ENCODE data around the gene RASL12.
"Not testable (repeated sequence)": the region's sequence is repeated elsewhere in the genome, so short reads cannot be mapped to it uniquely, and the experiment has no call there.

RASL12 gene

DNA sequence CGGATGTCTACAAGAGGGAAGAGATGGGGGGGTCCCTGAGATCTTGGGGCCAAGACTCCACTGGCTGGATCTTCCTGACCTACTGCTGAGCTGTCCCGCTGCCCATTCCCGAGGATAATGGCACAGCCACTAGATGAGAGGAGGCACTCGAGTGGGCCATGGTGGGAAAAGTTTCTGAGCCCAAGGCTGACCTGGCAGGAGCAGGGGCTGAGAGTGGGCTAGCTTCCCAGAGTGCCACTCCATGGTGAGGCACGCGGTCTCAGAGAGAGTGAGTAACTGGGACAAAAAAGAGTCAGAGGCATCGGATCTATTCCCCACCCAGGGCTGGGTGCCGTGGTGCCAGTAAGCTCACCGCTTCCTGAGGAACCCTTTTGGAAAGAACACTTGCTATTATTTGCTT, 11.7 kb downstream of the RASL12 start:
- DNase-seq (ENCODE audit: low read depth in 3 of 3) = no peak

DNA sequence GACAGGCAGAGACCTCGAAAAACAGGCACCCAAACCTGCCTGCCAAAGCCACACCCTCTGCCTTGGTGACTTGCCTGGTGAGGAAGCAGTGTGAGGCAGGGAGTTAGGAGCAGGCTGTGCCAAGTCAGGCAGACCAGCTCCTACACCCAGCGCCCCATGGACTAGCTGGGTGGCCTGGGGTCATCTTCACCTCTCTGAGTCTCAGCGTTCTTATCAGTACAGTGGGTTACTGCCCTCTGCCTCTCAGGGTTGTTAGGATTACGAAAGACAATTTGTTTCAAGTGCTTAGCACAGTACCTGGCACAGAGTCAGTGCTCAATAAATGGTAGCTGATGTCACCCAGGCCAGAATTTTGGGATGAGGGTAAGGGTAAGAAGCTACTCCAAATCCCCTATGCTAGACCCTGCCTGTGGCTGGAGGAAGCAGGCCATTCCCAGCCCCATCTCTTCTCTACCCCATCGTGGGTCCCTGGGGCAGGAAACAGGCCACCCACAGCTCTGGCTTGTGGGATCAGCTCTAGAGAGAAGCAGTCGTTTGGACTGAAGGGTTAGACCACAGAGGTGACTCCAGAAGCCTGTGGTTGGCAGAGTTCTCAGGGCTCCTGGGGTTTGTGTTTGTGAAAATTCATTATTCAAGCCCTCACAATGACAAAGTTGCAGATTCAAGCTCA, 12.5 kb downstream of the RASL12 start:
- no peak for DNase-seq (ENCODE audit: low read depth in 3 of 3)

DNA sequence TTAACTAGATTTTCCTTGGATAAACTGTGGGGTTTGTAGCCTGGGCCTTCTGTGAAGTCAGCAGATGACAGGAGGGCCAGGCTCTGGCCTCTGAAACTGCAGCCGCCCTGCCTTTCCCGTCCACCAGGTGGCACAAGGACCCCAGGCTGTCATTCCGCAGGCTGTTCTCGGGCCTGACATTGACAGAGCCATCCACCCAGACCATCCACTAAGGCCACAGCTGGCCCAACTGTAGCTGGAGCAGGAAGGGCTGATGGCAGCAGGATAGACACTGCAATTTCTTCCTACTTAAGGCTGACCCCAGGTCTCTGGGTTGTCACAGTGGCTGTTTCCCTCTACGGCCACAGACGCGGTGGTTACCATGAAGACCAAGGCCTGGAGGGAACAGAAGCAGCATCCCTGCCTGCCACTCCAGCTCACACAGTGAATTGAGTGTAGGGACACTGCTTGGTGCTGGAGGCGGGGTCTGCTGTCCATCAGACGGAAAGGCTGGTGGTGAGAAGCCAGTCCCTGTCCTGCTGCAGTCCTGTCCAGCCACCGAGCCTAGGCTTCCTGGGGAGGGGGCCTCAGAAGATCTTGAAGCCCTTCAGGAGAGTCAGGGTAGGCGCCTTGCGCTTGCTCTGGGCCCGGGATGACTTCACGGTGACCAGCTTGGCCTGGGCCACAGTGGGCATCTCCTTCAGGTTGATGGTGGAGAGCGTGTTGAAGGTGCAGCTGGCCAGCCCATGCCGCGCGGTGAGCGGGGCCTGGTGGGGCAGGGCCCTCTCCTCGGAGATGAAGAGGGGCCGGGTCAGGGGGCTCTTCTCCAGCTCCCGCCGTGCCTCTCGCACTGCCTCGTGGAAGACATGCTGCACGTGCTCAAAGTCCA, 13.2 kb downstream of the RASL12 start:
- DNase-seq (ENCODE audit: low read depth in 3 of 3) = peak in 2 of 3 experiments; percentile 13 to 28

DNA sequence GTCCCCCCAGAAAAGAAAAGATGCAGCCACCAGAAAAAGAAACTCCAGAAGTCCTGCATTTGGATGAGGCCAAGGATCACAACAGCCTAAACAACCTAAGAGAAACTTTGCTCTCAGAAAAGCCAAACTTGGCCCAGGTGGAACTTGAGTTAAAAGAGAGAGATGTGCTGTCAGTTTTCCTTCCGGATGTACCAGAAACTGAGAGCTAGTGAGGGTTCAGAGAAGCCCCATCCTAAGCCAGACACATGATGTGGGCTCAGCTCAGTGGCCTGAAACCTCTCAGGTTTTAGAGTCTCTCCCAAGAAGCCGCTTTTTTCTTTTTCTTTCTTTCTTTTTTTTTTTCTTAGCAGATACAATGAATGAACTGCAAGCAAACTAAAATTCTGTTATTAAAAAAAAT, 14.8 kb downstream of the RASL12 start:
- DNase-seq (ENCODE audit: low read depth in 3 of 3) = no peak

DNA sequence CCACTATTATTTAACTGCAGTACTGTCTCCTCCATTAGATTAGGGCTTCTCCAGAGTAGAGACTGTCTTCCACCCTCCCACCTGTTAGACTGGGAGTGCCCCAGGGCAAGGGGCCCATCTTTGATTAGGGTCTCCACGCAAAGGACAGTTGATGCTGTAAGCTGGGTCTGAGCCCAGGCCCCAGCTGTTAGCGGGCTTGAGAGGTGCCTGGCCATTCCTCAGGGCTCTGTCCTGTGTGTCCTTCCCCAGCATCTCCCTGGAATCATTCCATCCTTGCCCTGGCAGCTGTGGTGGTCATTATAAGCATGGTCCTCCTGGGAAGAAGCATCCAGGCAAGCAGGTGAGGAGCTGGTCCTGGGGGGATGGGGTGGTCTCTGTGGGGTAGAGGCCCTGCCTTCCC, 16.5 kb downstream of the RASL12 start:
- DNase-seq (ENCODE audit: low read depth in 3 of 3) = no peak

DNA sequence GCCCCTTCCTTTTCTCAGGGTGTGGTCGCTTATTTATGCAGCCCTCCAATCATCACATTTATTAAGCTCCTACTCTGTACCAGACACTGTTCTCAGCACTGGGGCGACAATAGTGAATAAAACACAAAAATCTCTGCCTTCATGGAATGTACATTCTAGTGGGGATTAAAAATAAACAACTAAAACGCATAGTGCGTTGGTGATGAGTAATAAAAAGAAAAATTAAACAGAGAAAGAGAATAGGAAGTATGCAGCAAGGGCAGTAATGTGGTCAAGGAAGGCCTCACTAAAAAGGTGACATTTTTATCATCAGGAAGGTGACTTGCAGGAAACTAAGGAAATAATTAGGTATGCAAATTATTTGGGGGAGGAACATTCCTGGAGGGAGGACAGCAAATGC, 17.5 kb downstream of the RASL12 start:
- DNase-seq (ENCODE audit: low read depth in 3 of 3) = no peak

DNA sequence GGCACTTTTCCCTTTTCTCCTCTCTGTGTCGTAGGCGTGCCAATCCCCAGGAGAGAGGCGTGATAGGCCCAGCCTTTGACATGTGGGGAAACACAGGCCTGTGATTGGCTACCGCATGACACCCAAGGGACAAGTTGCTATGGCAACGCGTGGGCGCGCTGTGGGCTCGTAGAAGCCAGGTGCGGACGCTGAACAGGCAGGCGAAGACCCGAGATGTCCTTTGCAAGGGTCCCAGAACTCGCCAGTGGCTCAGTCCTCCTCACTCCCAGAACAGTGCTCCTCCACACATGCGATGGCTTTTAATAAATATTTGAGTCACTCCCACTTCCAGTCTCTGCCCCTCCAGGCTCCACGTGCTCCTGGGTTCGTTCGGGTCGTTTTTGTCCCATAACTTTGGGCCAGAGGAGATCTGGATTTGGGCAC, 18.4 kb downstream of the RASL12 start:
- peak; percentile 78 to 87 (median 78) for DNase-seq (ENCODE audit: low read depth in 3 of 3)

DNA sequence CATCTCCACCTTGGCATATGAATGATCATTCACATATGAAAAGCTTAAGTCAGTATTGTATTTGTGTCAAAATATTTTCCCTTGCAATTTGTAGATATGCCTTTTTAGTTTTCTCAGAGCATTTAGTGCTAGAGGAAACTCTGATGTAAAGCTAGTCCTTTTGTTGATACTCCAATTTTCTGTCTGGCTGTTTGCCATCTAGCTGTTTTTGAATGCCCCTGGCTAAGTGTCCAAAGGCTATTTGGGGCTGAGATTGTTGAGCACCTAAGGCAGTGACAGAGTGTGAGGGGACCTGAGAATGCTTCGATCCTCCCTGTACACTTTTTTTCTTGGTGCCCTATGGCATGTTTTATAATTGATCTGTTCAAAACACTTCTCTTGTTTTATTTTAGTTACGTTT, 19.6 kb downstream of the RASL12 start:
- DNase-seq (ENCODE audit: low read depth in 3 of 3) = no peak

DNA sequence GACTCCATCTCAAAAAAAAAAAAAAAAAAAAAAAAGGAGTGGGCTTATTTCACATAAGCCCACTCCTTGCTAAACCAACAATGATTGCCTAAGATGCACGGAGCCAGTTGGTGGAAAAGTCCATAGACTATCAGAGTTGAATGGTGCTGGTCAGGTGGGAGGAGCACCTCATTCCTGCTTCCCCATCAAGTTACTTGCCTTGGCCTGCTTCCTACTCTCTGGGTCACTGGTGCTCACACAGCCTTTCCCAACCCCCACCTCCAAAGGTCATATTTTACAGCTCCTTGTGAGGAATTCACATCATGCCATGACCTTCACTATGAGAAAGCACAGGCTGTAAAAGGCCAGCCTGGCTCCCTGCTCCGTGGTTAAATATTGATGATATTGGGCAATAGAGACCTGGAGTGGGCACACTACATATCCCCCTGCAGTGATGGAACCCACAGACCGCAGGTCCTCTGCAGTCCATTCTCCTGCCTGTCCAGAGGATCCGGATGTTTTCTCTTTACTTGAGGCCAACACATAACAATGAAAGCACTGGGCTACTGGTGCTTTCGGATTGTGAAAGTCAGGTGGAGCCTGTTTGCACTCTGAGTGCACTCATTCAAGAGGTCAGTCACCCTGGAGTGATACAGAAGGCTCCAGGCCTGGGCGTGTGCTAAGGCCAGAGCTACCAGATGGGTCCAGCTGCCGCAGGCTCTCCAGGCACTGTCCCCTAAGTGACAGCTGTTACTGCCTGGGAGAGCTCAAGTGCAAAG, 22.9 kb downstream of the RASL12 start, which contains the start of gene SLC51B:
TSS of gene SLC51B (plus strand) at position 664 of the 758 bp plus-strand sequence. CDS start 4,618 bp downstream, outside the sequence.
- DNase-seq (ENCODE audit: low read depth in 3 of 3) = no peak

DNA sequence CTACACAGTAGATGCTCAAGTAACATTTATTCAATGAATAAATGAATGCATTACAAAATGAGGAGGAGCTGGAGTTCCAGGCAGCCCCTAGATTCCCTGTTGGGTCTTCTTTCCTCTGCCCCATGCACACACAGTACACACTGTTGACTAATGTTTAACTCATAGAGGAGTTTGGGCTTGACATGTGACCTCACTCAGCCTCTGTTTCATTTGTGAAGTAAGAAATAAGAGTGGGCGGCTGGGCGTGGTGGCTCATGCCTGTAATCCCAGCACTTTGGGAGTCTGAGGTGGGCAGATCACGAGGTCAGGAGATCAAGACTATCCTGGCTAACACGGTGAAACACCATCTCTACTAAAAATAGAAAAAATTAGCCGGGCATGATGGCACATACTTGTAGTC, 23.6 kb downstream of the RASL12 start:
- DNase-seq (ENCODE audit: low read depth in 3 of 3) = not testable (repeated sequence)

DNA sequence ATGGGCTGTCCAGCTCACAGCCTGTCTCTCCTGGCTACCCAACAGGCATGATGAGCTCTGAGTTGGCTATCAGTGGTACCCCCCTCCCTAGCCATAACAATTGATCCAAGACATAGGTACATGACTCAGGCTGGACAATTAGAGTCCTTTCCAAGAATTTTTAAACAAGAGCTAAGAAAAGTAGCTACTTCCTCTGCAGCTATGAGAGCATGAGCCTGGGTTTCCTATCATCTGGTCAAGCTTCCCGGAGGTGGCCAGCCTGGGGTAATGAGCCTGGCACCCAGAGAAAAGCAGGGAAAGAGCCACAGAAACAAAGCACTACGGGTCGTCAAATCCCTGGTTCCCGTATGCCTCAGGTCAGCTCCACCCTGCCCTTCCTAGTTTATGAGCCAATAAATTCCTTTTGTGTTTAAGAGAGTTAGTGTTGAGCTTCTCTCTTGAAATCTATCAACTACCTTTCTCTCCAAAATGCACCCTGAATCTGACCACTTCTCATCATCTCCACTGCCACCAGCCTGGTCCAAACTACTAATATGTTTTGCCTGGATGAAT, 24.9 kb downstream of the RASL12 start:
- DNase-seq (ENCODE audit: low read depth in 3 of 3) = no peak

DNA sequence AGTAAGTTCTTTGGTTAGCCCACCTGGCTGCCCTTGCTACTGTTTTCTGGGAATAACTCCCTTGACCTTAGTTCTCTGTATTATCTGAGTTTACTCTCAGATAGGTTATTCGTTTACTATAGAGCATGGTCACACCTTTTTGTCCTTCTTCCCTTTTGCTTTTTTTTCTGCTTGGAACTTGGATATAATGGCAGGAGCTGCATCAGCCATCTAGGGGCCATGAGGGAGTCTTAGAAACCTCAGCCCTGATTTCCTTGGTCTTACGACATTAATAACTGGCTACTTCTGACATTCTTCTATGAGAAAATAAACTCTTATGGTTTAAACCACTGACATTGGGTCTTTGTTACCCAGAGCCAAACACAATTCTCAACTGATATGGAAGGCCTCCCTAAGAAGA, 26.0 kb downstream of the RASL12 start:
- DNase-seq (ENCODE audit: low read depth in 3 of 3) = no peak

DNA sequence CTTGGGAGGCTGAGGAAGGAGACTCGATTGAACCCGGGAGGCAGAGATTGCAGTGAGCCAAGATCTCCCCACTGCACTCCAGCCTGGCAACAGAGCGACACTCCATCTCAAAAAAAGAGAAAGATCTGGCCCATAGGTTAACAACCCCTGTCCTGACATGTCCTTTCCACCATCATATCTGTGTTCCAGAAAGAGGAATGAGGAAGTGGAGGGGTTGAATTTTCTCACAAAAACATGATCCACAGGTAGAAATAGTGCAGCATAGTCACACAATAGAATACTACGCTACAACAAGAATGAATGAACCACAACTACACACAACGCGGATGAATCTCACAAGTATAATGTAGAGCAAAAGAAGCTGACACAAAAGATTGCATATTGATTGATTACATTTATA, 27.3 kb downstream of the RASL12 start:
- no peak for DNase-seq (ENCODE audit: low read depth in 3 of 3)

DNA sequence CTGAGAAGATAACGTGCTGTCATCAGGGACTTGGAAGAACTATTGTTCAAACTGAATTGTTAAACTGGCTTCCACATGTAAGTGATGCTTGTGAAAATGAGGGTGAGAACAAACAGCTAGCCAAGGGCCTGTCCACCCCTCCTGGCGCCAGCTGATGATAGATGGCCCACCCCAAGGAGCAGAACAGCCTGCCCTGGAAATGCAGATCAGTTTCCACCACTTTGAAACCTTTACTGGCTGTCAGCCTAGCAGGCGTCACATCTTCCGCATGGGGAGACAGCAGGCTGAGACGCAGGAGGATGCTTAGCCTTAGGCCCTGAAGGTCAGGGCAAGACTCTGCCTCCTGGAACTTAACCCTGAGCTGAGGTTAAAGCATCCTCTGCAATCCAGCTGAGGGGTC, 29.0 kb downstream of the RASL12 start:
- no peak for DNase-seq (ENCODE audit: low read depth in 3 of 3)

DNA sequence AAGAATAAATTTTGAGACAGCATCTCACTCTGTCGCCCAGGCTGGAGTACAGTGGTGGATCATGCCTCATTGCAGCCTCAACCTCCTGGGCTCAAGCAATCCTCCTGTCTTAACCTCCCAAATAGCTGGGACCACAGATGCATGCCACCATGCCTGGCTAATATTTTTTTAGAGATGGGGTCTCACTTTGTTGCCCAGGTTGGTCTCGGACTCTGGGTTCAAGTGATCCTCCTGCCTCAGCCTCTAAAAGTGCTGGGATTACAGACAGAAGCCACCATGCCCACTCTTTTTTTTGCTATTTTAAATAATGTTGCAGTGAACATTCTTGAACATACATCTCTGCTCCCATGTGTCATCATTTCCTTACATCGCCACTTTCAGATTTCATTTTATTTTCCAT, 29.4 kb downstream of the RASL12 start:
- DNase-seq (ENCODE audit: low read depth in 3 of 3) = no peak

DNA sequence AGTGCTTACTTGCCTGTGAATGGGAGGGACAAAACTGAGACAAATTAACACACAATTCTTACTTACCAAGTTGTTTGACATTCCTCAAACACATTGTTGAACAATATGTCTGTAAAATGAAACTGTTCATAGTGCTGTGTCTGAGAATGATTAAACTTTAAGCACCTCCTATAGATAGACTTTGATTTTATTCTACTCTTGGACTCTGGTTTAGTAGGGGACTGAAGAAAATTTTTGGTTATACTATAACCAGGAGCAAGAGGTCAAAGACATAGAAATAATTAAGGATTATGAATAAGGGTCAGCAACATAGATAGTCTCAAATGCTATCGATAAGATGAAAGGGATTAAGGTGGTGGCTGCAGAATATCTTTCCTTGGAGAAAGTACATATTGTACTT, 30.5 kb downstream of the RASL12 start:
- DNase-seq (ENCODE audit: low read depth in 3 of 3) = no peak

DNA sequence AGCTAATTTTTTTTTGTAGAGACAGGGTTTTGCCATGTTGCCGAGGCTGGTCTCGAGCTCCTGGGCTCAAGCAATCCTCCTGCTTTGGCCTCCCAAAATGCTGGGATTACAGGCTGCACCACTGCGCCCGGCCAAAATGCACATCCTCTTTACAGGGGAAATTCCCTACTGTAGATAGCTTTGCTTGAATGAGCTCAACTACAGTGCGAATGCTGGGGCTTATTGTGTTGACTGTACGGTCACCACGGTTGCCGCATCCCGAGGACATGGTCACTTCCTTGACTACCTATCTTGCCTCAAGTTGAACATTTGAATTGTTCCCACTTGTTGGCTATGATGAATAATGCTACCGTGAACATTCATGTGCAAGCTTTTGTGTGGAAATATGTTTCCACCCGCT, 33.1 kb downstream of the RASL12 start:
- DNase-seq (ENCODE audit: low read depth in 3 of 3) = no peak

DNA sequence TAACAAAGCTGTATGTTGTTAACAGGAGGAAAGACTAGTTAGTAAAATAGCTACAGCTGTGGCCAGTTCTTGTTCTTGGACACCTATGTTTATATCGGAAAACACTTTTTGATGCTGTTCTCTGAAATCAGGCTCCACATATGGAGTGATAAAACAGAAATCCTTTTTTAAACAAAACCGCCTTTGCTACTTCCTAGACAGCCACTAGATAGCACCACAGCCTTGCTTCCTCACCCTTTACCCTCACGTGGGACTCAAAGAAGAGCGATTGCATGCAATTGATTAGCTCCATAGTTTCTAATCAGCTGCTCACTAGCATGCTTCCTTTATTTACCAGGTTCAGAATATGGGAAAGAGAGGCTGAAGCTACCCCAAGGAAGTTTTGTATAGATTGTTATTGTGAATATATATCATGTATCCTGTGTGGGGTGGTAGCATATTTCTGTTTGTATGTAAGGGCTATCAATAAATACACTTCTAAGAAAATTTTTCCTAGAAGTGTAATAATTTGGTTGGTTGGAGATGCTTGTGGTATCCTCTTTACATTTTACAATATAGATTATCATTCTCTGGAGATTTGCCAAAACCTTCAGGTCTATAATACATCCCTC, 34.0 kb downstream of the RASL12 start:
- no peak for DNase-seq (ENCODE audit: low read depth in 3 of 3)

DNA sequence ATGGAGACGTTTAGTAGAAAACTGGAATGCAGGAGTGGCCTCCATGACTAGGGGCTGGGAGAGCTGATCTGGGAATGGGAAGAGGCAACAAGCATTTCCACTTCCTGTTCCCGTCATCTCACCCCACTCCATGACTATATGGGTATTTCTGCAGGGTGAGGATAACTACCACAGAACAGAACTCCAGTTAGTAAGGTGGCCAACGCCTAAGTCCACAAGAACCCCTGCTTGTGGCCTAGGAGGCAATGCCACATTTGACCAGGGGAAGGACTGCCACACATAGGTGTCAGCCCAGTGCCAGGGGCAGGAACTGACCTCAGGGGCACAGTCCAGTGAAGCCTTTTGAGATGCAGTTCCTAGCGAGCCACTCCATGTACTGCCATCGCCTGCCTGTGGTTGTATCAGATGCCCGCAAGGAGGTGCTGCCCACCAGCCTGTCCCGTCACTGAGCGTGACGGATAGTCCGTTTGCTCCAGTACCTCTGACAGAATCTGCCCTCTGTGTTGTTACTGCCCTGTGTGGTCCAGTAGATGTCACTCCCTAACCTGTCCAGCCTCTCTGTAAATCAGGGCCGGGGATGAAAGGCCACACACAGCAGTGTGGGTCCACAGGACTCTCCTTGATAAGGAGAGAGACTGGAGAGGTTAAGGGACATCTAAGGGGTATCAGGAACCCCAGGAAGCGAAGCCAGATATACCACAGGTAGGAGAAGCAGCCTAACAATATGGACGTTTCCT, 34.8 kb downstream of the RASL12 start:
- no peak for DNase-seq (ENCODE audit: low read depth in 3 of 3)

DNA sequence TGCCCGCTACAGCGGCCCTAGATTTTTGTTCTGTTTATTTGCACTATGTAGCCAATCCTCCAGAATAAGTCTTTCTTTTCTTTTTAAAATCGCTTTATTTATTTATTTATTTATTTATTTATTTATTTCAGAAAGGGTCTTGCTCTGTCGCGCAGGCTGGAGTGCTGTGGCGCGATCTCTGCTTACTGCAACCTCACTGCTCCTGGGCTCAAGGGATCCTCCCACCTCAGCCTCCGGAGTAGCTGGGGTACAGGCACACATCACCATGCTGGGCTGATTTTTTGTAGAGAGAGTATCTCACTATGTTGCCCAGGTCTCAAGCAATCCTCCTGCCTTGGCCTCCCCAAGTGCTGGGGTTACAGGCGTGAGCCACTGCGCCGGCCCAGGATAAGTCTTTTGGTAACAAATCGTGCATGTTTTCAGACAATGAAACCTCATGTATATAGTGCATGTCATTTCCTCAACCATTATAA, 38.0 kb downstream of the RASL12 start:
- no peak for DNase-seq (ENCODE audit: low read depth in 3 of 3)
